Neural cell (in vitro differentiated cells): ENCODE measurements around the gene HSD17B14.

Source experiments
- CTCF ChIP-seq: fragments of 450-650 bp; IDR thresholded peaks from 2 replicates; pipeline ENCODE4 v1.5.1; 2014; ENCODE audit warnings: antibody characterized with exemption, mild to moderate bottlenecking, moderate library complexity; ENCODE audit not compliant: poor library complexity, severe bottlenecking
- EP300 ChIP-seq: fragments of 450-650 bp; conservative IDR thresholded peaks from 2 replicates; pipeline ENCODE4 v1.6.1; 2014; ENCODE audit warnings: antibody characterized with exemption, mild to moderate bottlenecking, moderate library complexity; ENCODE audit not compliant: poor library complexity, severe bottlenecking
- EZH2 ChIP-seq: fragments of 200-600, 300-800 bp; shearing (Covaris generic), sonication (generic); IDR thresholded peaks from 2 replicates; pipeline ENCODE4 v1.6.1; 2014; ENCODE audit warnings: antibody characterized with exemption, low read length, borderline replicate concordance, mild to moderate bottlenecking; ENCODE audit not compliant: insufficient read depth, poor library complexity, severe bottlenecking
- MXI1 ChIP-seq: fragments of 450-650 bp; conservative IDR thresholded peaks from 2 replicates; pipeline ENCODE4 v1.6.1; 2014; ENCODE audit warnings: antibody characterized with exemption, mild to moderate bottlenecking; ENCODE audit not compliant: poor library complexity, severe bottlenecking
- POLR2AphosphoS5 ChIP-seq: IDR thresholded peaks from 2 replicates; pipeline ENCODE4 v1.6.1; 2012
- RAD21 ChIP-seq: fragments of 450-650 bp; conservative IDR thresholded peaks from 2 replicates; pipeline ENCODE4 v1.6.1; 2014; ENCODE audit warnings: antibody characterized with exemption, mild to moderate bottlenecking, moderate library complexity
- REST ChIP-seq: IDR thresholded peaks from 2 replicates; pipeline ENCODE4 v1.6.1; 2012; ENCODE audit warnings: borderline replicate concordance
- SMC3 ChIP-seq: fragments of 450-650 bp; conservative IDR thresholded peaks from 2 replicates; pipeline ENCODE4 v1.6.1; 2014; ENCODE audit warnings: antibody characterized with exemption, mild to moderate bottlenecking, moderate library complexity; ENCODE audit not compliant: poor library complexity
- TAF1 ChIP-seq: IDR thresholded peaks from 2 replicates; pipeline ENCODE4 v1.6.1; 2012; ENCODE audit warnings: low read depth

DNA sequence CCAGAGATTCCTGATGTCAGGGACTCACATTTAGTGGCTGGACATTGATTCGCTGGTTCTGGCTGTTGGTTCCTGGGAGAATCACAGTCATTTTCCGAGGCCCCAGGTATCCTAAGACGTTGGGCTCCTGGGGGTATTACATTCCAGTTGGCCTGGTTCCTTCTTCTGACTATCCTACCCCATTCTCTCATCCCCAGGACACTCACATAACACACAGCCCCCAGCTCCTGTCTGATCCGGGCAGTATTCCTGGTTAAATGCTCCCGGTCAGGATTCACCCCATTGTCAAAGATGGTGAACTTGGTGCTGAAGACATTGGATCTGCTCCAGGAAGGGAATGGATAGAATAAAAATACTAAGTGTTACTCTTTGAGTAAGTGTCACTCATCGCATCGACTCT lies 47.4 kb upstream of the HSD17B14 start:
- no peak for TF ChIP-seq CTCF
- no peak for TF ChIP-seq POLR2AphosphoS5
- TF ChIP-seq EZH2, result no peak
- no peak for TF ChIP-seq EP300
- TF ChIP-seq REST, result no peak
- no peak for TF ChIP-seq RAD21
- TF ChIP-seq TAF1, result no peak
- no peak for TF ChIP-seq SMC3
- TF ChIP-seq MXI1, result no peak
